Astrocyte (in vitro differentiated cells and primary cell): Measurements from ENCODE around the gene CSGALNACT2. TPM values are rescaled to one million over a fixed set of nuclear protein-coding genes. Genes with fewer than 3 reads are reported as not detected.

Experiments used
- DNase-seq: peaks from one replicate; pipeline ENCODE4 v3.0.0-alpha.2; 2010; ENCODE audit warnings: low read depth
- FAIRE-seq: peaks from 2 replicates; lab custom pipeline; 2011; peaks lifted over from hg19 to GRCh38; lab: Jason Lieb, UNC
- H2AFZ ChIP-seq: 2 replicates; pipeline ENCODE4 v1.6.0; 2012; ENCODE audit warnings: low read depth, low read length, inconsistent platforms
- H3K27ac ChIP-seq: 2 replicates; pipeline ENCODE4 v1.5.1; 2011; ENCODE audit warnings: low read depth, low read length, inconsistent platforms
- H3K27me3 ChIP-seq: 2 replicates; pipeline ENCODE4 v1.6.0; 2011; ENCODE audit warnings: low read length, inconsistent platforms; ENCODE audit not compliant: insufficient read depth
- H3K36me3 ChIP-seq: 2 replicates; pipeline ENCODE4 v1.5.1; 2011; ENCODE audit warnings: low read length, inconsistent platforms; ENCODE audit not compliant: insufficient read depth
- H3K4me1 ChIP-seq: 2 replicates; pipeline ENCODE4 v1.5.1; 2011; ENCODE audit warnings: low read length, inconsistent platforms; ENCODE audit not compliant: insufficient read depth
- H3K4me2 ChIP-seq: 2 replicates; pipeline ENCODE4 v1.6.0; 2012; ENCODE audit warnings: low read length, inconsistent platforms
- H3K4me3 ChIP-seq: 2 replicates; pipeline ENCODE4 v1.5.1; 2011; ENCODE audit warnings: low read depth, mild to moderate bottlenecking, low read length, inconsistent platforms; ENCODE audit not compliant: insufficient read depth
- H3K79me2 ChIP-seq: 2 replicates; pipeline ENCODE4 v1.6.0; 2012; ENCODE audit warnings: mild to moderate bottlenecking, low read length, inconsistent platforms; ENCODE audit not compliant: insufficient read depth
- H3K9ac ChIP-seq: 2 replicates; pipeline ENCODE4 v1.6.0; 2012; ENCODE audit warnings: mild to moderate bottlenecking, low read length, inconsistent platforms
- H3K9me3 ChIP-seq: 2 replicates; pipeline ENCODE4 v1.5.1; 2012; ENCODE audit warnings: low read depth, mild to moderate bottlenecking, low read length, inconsistent platforms; ENCODE audit not compliant: insufficient read depth
- H4K20me1 ChIP-seq: 2 replicates; pipeline ENCODE4 v1.6.0; 2012; ENCODE audit warnings: low read length, inconsistent platforms; ENCODE audit not compliant: insufficient read depth
- H3K27ac Mint-ChIP-seq: one replicate; pipeline ENCODE4 v1.8.0; 2021; ENCODE audit warnings: mild to moderate bottlenecking, mixed read lengths; ENCODE audit not compliant: unreplicated experiment
- H3K27me3 Mint-ChIP-seq: one replicate; pipeline ENCODE4 v1.8.0; 2021; ENCODE audit warnings: low read depth, mixed read lengths; ENCODE audit not compliant: unreplicated experiment
- H3K36me3 Mint-ChIP-seq: one replicate; pipeline ENCODE4 v1.8.0; 2021; ENCODE audit warnings: low read depth, mixed read lengths; ENCODE audit not compliant: unreplicated experiment
- H3K4me1 Mint-ChIP-seq: one replicate; pipeline ENCODE4 v1.8.0; 2021; ENCODE audit warnings: low read depth, mixed read lengths; ENCODE audit not compliant: unreplicated experiment
- H3K4me3 Mint-ChIP-seq: one replicate; pipeline ENCODE4 v1.8.0; 2021; ENCODE audit warnings: mild to moderate bottlenecking, moderate library complexity, mixed read lengths; ENCODE audit not compliant: unreplicated experiment
- H3K9me3 Mint-ChIP-seq: one replicate; pipeline ENCODE4 v1.8.0; 2021; ENCODE audit warnings: mild to moderate bottlenecking, mixed read lengths; ENCODE audit not compliant: unreplicated experiment
- CTCF ChIP-seq: IDR thresholded peaks from 2 replicates; pipeline ENCODE4 v1.5.1; 2011; ENCODE audit warnings: low read depth, mild to moderate bottlenecking, inconsistent platforms, low read length, moderate library complexity; ENCODE audit not compliant: insufficient read depth
- EZH2 ChIP-seq: IDR thresholded peaks from 2 replicates; pipeline ENCODE4 v1.6.1; 2012; ENCODE audit warnings: mild to moderate bottlenecking, low read length, inconsistent platforms; ENCODE audit not compliant: insufficient read depth
- total RNA-seq: library from RNA; stranded (reverse); gene quantifications from 2 replicates; pipeline ENCODE4 v1.2.1, GENCODE V29; 2021

CSGALNACT2 gene
- total RNA-seq, 1 donor from 2014 or later = 28.5 TPM

- FAIRE-seq (no peak), DNase-seq (no peak)
- no peaks in the 10 kb centered on the region for H3K9me3 Mint-ChIP-seq
- peaks cover 38% of the 10 kb centered on the region for H3K4me1 Mint-ChIP-seq
- TF ChIP-seq CTCF = no peak
- TF ChIP-seq EZH2 = no peak
- no peak overlapping the region for H3K4me3 Mint-ChIP-seq
- no peaks in the 10 kb centered on the region for H3K27me3 Mint-ChIP-seq
- H3K36me3 Mint-ChIP-seq = no peaks in the 10 kb centered on the region
- no peak overlapping the region for H3K27ac ChIP-seq
- no peaks in the 10 kb centered on the region for H4K20me1 ChIP-seq
- H3K27me3 ChIP-seq = peaks cover 4% of the 10 kb centered on the region
- no peak overlapping the region for H3K27ac Mint-ChIP-seq
- peaks cover 7% of the 10 kb centered on the region for H3K4me1 ChIP-seq
- no peak overlapping the region for H3K4me2 ChIP-seq
- no peaks in the 10 kb centered on the region for H3K9me3 ChIP-seq
- no peak overlapping the region for H3K9ac ChIP-seq
- no peak overlapping the region for H2AFZ ChIP-seq
- H3K79me2 ChIP-seq = no peaks in the 10 kb centered on the region
- no peaks in the 10 kb centered on the region for H3K36me3 ChIP-seq
- H3K4me3 ChIP-seq = no peak overlapping the region
Observed at GRCh38 chr10:43124094-43124521, 14.1 kb upstream of the CSGALNACT2 start.

GRCh38 chr10:43124574-43125273 lies 13.5 kb upstream of the CSGALNACT2 start:
- H3K36me3 ChIP-seq = no peaks in the 10 kb centered on the region
- H3K27ac ChIP-seq = no peak overlapping the region
- H2AFZ ChIP-seq = no peak overlapping the region
- Mint-ChIP-seq H3K4me1 (peaks cover 45% of the 10 kb centered on the region), H3K4me3 (no peak overlapping the region), H3K36me3 (no peaks in the 10 kb centered on the region), H3K27ac (no peak overlapping the region), H3K9me3 (no peaks in the 10 kb centered on the region), H3K27me3 (no peaks in the 10 kb centered on the region)
- no peak overlapping the region for H3K4me2 ChIP-seq
- no peak for DNase-seq
- TF ChIP-seq EZH2 (no peak), CTCF (no peak)
- FAIRE-seq = no peak
- no peaks in the 10 kb centered on the region for H3K79me2 ChIP-seq
- H3K27me3 ChIP-seq = peaks cover 4% of the 10 kb centered on the region
- H3K4me1 ChIP-seq = peaks cover 13% of the 10 kb centered on the region
- H3K4me3 ChIP-seq = no peak overlapping the region
- no peaks in the 10 kb centered on the region for H3K9me3 ChIP-seq
- H4K20me1 ChIP-seq = no peaks in the 10 kb centered on the region
- no peak overlapping the region for H3K9ac ChIP-seq

GRCh38 chr10:43125274-43125845 lies 12.9 kb upstream of the CSGALNACT2 start:
- no peaks in the 10 kb centered on the region for H4K20me1 ChIP-seq
- FAIRE-seq = no peak

More at GRCh38 chr10:43125274-43125845, 12.9 kb upstream of the CSGALNACT2 start:
- Mint-ChIP-seq H3K4me3 (no peak overlapping the region), H3K27me3 (no peaks in the 10 kb centered on the region), H3K9me3 (no peaks in the 10 kb centered on the region), H3K27ac (no peak overlapping the region), H3K36me3 (no peaks in the 10 kb centered on the region), H3K4me1 (peaks cover 50% of the 10 kb centered on the region)
- no peak overlapping the region for H3K4me2 ChIP-seq
- peaks cover 13% of the 10 kb centered on the region for H3K4me1 ChIP-seq
- no peak for DNase-seq
- H2AFZ ChIP-seq = no peak overlapping the region
- peaks cover 4% of the 10 kb centered on the region for H3K27me3 ChIP-seq
- no peak overlapping the region for H3K27ac ChIP-seq
- no peaks in the 10 kb centered on the region for H3K9me3 ChIP-seq
- no peaks in the 10 kb centered on the region for H3K36me3 ChIP-seq
- no peaks in the 10 kb centered on the region for H3K79me2 ChIP-seq
- no peak overlapping the region for H3K9ac ChIP-seq
- H3K4me3 ChIP-seq = no peak overlapping the region
- TF ChIP-seq EZH2 = no peak
- no peak for TF ChIP-seq CTCF
